ENCODE data around the gene SLC6A18. TPM values are rescaled to one million over a fixed set of nuclear protein-coding genes. Genes with fewer than 3 reads are reported as not detected.

SLC6A18 gene
- total RNA-seq, 2 donors from 2014 or later: not detected

- WGBS: 67% methylated on average over 22 of the region's 22 CpGs
- no peak for DNase-seq (ENCODE audit: low spot score)
- H3K4me3 ChIP-seq: no peak overlapping the region
- intact Hi-C loops (cut with DNase I): no loop called here
- H3K27me3 ChIP-seq (replicated peaks; ENCODE audit: insufficient read depth): no peaks in the 10 kb centered on the region
- no peak overlapping the region for H3K27ac ChIP-seq
- H3K4me1 ChIP-seq (replicated peaks): no peaks in the 10 kb centered on the region
- no peaks in the 10 kb centered on the region for H3K9me3 ChIP-seq
- H3K36me3 ChIP-seq: no peaks in the 10 kb centered on the region
- TF ChIP-seq POLR2AphosphoS5 (IDR thresholded peaks at IDR 0.05): no peak
- no peak for TF ChIP-seq POLR2A (IDR thresholded peaks at IDR 0.05)
- no peak for TF ChIP-seq CTCF (IDR thresholded peaks at IDR 0.05)
Observed at GRCh38 chr5:1214163-1214935, 10.8 kb upstream of the SLC6A18 start.

GRCh38 chr5:1214936-1215220, 10.3 kb upstream of the SLC6A18 start:
- H3K27me3 ChIP-seq (replicated peaks; ENCODE audit: insufficient read depth): no peaks in the 10 kb centered on the region
- no peaks in the 10 kb centered on the region for H3K36me3 ChIP-seq
- no peak for TF ChIP-seq CTCF (IDR thresholded peaks at IDR 0.05)
- no peak for TF ChIP-seq POLR2A (IDR thresholded peaks at IDR 0.05)
- no peak for TF ChIP-seq POLR2AphosphoS5 (IDR thresholded peaks at IDR 0.05)
- H3K9me3 ChIP-seq: no peaks in the 10 kb centered on the region
- H3K4me3 ChIP-seq: no peak overlapping the region
- no peaks in the 10 kb centered on the region for H3K4me1 ChIP-seq (replicated peaks)
- 54% methylated on average over 2 of the region's 2 CpGs for WGBS
- H3K27ac ChIP-seq: no peak overlapping the region
- intact Hi-C loops (cut with DNase I): no loop called here
- DNase-seq (ENCODE audit: low spot score): no peak

- no peak for DNase-seq (ENCODE audit: low spot score)
- Histone ChIP-seq H3K27ac (no peak overlapping the region), H3K4me1 (replicated peaks) (no peaks in the 10 kb centered on the region), H3K27me3 (replicated peaks; ENCODE audit: insufficient read depth) (no peaks in the 10 kb centered on the region), H3K36me3 (no peaks in the 10 kb centered on the region), H3K4me3 (no peak overlapping the region), H3K9me3 (no peaks in the 10 kb centered on the region)
- no peak for TF ChIP-seq POLR2A (IDR thresholded peaks at IDR 0.05)
- TF ChIP-seq POLR2AphosphoS5 (IDR thresholded peaks at IDR 0.05): no peak
- TF ChIP-seq CTCF (IDR thresholded peaks at IDR 0.05): no peak
- 95% methylated on average over 23 of the region's 23 CpGs for WGBS
- intact Hi-C loops (cut with DNase I): no loop called here
Observed at GRCh38 chr5:1215320-1216096, 9.7 kb upstream of the SLC6A18 start.

- TF ChIP-seq POLR2A (IDR thresholded peaks at IDR 0.05): no peak
- no peak for TF ChIP-seq POLR2AphosphoS5 (IDR thresholded peaks at IDR 0.05)
- no peak for TF ChIP-seq CTCF (IDR thresholded peaks at IDR 0.05)
- no peak overlapping the region for H3K27ac ChIP-seq
- H3K4me1 ChIP-seq (replicated peaks): no peaks in the 10 kb centered on the region
- intact Hi-C loops (cut with DNase I): no loop called here
- no peaks in the 10 kb centered on the region for H3K9me3 ChIP-seq
- no peak for DNase-seq (ENCODE audit: low spot score)
- WGBS: 94% methylated on average over 20 of the region's 38 CpGs
- H3K4me3 ChIP-seq: no peak overlapping the region
- H3K36me3 ChIP-seq: no peaks in the 10 kb centered on the region
- no peaks in the 10 kb centered on the region for H3K27me3 ChIP-seq (replicated peaks; ENCODE audit: insufficient read depth)
Observed at GRCh38 chr5:1216211-1216917, 8.8 kb upstream of the SLC6A18 start.

Data from prostate gland (tissue), 2 donors.